Renal cortex interstitium (tissue), 15 donors: ENCODE measurements around the gene RNF44. TPM values are rescaled to one million over a fixed set of nuclear protein-coding genes. Genes with fewer than 3 reads are reported as not detected.
A peak's percentile ranks its signal among the peaks of the same experiment; 100 is the strongest.

Source experiments
- DNase-seq, 11 donors: peaks; one replicate each; pipeline ENCODE4 v3.0.0-alpha.2; 2013; ENCODE audit warnings: low read depth in 9 of 11, low spot score in 4 of 11; ENCODE audit errors: extremely low read depth in 1 of 11
- long read RNA-seq, 16 experiments: transcript quantifications; one replicate each; lab custom pipeline, GENCODE V29; 2026
- polyA plus RNA-seq, 3 donors: library from polyadenylated mRNA; unstranded; fragments of 120-200 nt; gene quantifications; one replicate each; pipeline ENCODE4 v1.2.1, GENCODE V29; 2013; ENCODE audit not compliant: insufficient read length in 3 of 3

RNF44 gene
- 10 to 100 TPM; 42.6 to 81.9 (median 56.1) TPM for polyA plus RNA-seq
- long read RNA-seq, donor 1, partial matches to known transcripts: 5 of 6 reads
- long read RNA-seq, donor 1, other reads (novel, unspliced or antisense): 0 of 6 reads
- long read RNA-seq, donor 2, partial matches to known transcripts: 5 of 6 reads
- long read RNA-seq, donor 2, other reads (novel, unspliced or antisense): 0 of 6 reads
- long read RNA-seq, donor 3, full-length matches to known transcripts: 6 of 17 reads
- long read RNA-seq, donor 3, partial matches to known transcripts: 11 of 17 reads
- long read RNA-seq, donor 3, other reads (novel, unspliced or antisense): 0 of 17 reads
- long read RNA-seq, donor 4, partial matches to known transcripts: 0 of 1 reads
- long read RNA-seq, donor 4, other reads (novel, unspliced or antisense): 0 of 1 reads
- long read RNA-seq, donor 5: 0 reads
- long read RNA-seq, donor 6, full-length matches to known transcripts: 4 of 20 reads
- long read RNA-seq, donor 6, partial matches to known transcripts: 16 of 20 reads
- long read RNA-seq, donor 6, other reads (novel, unspliced or antisense): 0 of 20 reads
- long read RNA-seq, donor 7, partial matches to known transcripts: 10 of 15 reads
- long read RNA-seq, donor 7, other reads (novel, unspliced or antisense): 0 of 15 reads
- long read RNA-seq, donor 8: 0 reads
- long read RNA-seq, donor 9, full-length matches to known transcripts: 1 of 1 reads
- long read RNA-seq, donor 9, partial matches to known transcripts: 0 of 1 reads
- long read RNA-seq, donor 9, other reads (novel, unspliced or antisense): 0 of 1 reads
- long read RNA-seq, donor 10, partial matches to known transcripts: 0 of 2 reads
- long read RNA-seq, donor 10, other reads (novel, unspliced or antisense): 0 of 2 reads
- long read RNA-seq, donor 11, full-length matches to known transcripts: 2 of 2 reads
- long read RNA-seq, donor 11, partial matches to known transcripts: 0 of 2 reads
- long read RNA-seq, donor 11, other reads (novel, unspliced or antisense): 0 of 2 reads
- long read RNA-seq, donor 12, partial matches to known transcripts: 0 of 3 reads
- long read RNA-seq, donor 12, other reads (novel, unspliced or antisense): 0 of 3 reads
- long read RNA-seq, donor 13: 0 reads
- long read RNA-seq, donor 14: 0 reads
- long read RNA-seq, donor 15: 0 reads
- long read RNA-seq, donor 16, full-length matches to known transcripts: 9 of 34 reads
- long read RNA-seq, donor 16, partial matches to known transcripts: 19 of 34 reads
- long read RNA-seq, donor 16, other reads (novel, unspliced or antisense): 6 of 34 reads

DNA sequence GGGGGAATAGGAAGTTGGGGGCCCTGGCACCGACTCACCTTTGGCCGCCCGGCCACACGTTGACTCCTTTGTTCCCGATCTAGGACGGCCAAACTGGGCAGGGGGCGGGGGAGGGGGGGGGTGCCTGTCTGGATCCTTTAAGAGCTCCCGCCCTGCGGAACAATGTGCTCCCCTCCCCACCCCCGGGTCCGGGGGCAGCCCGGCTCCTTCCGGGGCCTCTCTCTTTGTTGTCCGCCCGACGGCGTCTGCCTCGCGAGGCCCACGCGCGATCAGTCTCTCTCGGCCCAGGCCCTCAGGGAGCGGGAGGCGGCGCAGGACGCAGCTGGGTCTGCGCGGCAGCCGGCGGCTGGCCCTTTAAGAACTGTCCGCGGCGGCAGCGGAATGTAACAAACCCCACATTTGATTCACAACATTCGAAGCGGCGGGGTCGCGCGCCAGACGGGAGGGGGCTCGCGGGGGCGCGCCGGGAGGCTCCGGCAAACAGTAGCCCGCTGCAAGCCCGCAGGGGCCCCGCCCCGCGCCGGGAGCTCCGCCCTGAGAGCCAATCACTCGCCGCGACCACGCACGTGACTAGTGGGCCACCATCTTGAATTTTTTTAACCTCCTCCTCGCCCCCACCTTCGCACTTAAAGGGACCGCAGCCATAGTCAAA is at the start of gene RNF44:
Gene RNF44 (minus strand): TSS at position 501 of the 652 bp plus-strand sequence. CDS start 4,930 bp downstream, outside the sequence.
- DNase-seq: peak; percentile 91 to 98 (median 96)

DNA sequence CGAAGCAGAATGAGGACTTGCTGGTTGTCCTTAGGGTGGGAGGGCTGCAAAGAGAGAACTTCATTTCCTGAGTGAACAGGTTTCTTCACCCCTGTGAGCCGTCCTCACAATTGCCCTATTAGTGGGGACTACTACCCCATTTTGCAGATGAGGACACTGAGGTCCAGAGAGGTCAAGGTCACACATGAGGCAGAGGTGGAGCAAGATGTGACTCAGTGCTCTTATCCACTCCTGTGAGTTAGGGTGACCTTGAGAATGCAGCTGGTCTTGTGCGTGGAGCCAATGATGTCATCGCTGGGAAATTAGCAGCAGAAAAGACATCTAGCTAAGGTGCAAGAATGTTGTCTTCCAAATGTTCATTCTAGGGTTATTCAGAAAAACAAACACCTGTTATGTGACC is 45.9 kb upstream of the RNF44 start:
- no peak for DNase-seq

DNA sequence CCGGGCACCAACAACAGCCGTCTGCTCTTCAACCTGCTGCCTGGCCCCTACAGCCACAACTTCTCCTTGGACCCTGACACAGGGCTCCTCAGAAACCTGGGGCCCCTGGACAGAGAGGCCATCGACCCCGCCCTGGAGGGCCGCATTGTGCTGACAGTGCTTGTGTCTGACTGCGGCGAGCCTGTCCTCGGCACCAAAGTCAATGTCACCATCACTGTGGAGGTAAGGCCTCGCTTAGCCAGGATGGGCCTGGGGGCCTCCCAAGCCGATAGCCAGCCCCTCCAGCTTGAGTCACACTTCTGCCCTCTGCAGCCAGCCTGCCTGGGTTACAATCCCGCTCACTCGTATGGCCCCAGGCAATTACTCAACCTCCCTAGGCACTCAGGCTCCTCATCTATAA is 44.2 kb upstream of the RNF44 start:
- DNase-seq: no peak

DNA sequence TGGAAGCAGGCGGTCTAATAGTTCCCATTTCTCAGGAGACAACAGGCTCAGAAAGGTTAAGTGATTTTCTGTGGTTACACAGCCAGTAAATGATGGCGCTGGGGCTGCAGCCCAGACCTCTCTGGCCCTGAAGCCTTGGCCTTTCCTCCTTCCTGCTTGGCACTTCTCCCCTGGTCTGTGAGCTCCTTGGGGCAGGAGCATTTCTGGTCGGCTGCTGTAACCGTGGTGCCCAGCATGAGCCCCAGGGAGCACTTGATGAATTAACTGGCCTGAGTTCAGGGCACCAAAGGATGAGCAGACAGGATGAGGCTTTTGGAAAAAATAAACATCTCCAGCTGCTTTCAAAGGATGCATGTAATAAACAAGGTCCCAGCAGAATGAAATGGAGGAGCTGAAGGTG is 42.1 kb upstream of the RNF44 start:
- no peak for DNase-seq

DNA sequence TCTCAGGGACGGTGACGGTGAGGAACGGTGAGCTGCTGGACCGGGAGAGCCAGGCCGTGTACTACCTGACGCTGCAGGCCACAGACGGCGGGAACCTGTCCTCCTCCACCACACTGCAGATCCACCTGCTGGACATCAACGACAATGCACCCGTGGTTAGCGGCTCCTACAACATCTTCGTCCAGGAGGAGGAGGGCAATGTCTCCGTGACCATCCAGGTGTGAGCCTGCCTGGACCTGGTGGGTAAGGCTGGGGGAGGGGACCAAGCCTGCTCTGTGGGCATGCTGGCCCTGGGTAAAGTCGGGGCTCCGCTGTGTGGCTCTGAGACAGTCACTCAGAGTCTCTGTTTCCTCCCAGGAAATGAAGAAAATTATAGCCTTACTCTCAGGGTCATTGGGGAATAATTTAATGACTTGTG is 41.2 kb upstream of the RNF44 start:
- DNase-seq: peak in 8 of 11 donors; percentile 28 to 63 (median 47)

DNA sequence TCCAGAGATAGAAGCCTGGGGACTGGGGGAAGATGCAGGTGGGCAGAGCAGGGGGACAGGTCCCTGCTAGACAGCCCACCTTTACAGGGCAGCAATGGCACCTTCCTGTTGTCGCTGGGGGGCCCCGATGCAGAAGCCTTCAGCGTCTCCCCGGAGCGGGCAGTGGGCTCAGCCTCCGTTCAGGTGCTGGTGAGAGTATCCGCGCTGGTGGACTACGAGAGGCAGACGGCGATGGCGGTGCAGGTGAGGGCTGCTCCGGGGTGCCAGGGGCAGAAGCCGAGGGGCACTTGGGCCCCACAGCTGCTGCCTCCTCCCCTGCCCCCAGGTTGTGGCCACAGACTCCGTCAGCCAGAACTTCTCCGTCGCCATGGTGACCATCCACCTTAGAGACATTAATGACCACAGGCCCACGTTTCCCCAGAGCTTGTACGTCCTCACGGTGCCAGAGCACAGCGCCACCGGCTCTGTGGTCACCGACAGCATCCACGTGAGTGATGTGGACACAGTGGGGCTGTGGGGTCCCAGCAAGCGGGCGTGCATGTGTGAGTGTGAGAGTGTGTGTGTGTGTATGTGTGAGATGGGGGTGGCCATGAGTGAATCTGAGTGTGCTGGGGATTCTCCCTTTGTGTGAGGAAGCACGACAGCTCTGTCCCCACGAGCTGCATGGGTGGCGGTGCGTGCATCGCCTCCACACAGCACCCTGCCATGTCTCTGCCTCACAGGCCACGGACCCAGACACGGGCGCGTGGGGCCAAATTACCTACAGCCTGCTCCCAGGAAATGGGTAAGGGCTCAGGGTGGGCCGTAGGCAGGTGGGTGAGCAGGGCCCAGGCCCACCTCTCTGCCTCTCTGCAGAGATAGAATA is 40.3 kb upstream of the RNF44 start:
- peak in 9 of 11 donors; percentile 30 to 68 (median 49) for DNase-seq

DNA sequence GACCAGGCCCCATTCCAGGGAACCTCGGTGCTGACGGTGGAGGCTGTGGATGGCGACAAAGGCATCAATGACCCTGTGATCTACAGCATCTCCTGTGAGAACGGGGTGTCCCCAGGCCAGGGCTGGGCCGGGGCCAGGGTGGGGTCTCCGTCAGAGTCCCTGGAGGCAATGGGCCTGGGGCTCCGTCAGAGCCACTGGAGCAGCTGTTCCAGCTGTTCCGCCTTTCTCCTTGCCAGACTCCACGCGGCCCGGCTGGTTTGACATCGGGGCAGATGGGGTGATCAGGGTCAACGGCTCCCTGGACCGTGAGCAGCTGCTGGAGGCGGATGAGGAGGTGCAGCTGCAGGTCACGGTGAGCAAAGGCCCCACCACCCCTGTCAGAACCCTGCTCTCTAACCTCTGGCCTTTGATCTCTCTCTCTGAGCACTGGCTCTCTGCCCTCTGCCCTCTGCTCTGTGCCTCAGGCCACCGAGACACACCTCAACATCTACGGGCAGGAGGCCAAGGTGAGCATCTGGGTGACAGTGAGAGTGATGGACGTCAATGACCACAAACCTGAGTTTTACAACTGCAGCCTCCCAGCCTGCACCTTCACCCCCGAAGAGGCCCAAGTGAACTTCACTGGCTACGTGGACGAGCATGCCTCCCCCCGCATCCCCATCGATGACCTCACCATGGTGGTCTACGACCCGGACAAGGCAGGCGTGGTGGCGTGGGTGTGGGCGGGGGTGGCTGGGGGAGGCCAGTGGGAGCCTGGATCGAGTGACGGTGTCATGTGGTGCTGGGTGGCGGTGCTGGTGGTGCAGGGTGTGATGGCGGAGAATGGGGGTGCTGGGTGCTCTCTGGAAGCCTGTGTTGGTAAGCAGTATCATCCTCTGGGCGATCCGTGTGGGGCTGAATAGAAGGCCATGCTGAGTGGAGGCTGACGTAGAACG is 38.6 kb upstream of the RNF44 start:
- no peak for DNase-seq

DNA sequence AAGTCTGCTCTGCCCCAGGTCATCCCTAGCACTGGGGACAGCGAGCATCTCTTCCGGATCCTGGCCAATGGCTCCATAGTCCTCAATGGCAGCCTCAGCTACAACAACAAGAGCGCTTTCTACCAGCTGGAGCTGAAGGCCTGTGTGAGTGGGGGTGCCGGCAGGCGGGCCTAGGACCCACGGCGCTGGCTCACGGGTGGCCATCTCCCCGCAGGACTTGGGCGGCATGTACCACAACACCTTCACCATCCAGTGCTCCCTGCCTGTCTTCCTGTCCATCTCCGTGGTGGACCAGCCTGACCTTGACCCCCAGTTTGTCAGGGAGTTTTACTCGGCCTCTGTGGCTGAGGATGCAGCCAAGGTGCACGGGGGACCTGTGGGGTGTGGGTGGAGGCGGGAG is 37.9 kb upstream of the RNF44 start:
- DNase-seq: no peak

DNA sequence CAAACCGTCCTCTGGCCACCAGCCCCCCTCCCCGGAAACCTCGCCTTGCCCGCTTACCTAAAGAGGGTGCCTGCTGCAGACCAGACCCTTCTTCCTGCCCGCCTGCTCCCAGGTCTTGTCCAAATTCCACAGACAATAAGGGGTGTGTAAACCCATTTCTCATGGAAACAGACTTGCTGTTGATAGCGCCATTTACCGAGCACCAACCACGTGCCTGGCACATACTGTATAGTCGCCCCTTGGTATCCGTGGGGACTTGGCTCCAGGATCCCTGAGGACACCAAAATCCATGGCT is 37.0 kb upstream of the RNF44 start:
- no peak for DNase-seq

DNA sequence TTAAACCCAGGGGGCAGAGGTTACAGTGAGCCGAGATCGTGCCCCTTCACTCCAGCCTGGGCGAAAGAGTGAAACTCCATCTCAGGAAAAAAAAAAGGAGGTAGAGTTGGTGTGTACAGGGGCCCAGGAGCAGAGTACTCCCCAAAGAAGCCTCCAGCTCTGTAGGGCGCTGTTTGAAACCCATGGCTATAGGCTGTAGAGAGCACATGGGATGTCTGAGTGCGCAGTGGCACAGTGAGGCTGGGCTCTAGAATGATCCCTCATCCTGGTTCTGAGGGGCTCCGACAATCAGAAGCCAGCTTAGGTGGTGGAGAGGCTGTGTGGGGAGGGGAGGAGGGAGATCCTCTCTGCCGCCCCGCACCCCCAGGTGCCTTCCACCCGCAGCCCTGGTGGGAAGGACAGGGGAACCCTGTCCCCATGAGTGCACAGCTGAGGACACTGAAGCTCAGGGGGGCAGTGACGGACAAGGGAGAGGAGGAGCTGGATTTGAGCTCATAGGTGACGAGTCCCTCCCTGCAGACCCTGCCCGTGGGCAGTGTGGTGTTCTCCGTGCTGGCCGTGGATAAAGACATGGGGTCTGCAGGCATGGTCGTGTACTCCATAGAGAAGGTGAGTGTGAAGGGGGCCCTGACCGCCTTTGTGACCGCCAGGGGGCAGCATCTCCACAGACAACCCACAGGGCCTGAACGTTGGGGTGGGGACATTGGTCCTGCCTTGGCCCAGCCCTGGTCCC is 36.5 kb upstream of the RNF44 start:
- peak in 3 of 11 donors; percentile 21 to 44 (median 42) for DNase-seq

DNA sequence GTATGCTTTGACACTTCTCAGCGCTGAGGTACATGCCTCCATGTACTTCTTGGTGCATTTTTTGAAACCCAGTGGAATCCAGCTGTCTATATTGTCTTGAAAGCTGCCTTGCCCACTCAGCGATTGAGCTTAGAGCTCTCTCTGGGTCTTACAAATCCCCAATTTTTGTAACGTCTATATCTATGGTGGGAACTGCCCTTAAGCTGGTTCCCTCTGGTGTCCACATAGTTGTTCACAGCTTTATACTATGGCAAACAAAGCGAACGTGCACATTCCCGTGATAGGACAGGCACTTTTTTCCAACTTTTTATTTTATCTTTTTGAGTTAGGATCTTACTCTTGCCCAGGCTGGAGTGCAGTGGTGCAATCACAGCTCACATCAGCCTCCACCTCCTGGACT is 32.8 kb upstream of the RNF44 start:
- DNase-seq: no peak

DNA sequence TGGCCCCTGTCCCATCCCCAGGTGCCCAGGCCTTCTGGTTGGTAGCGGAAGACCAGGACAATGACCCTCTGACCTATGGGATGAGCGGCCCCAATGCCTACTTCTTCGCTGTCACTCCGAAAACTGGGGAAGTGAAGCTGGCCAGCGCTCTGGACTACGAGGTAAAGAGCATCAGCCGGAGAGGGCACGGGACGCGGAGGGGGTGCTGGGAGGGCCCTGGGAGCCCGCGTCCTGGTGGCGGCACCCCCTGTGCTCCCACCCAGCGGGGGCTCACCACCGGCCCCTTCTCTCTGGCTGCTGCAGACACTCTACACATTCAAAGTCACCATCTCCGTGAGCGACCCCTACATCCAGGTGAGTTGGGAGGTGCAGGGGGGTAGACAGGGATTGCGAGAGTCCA is 31.5 kb upstream of the RNF44 start:
- DNase-seq: no peak

DNA sequence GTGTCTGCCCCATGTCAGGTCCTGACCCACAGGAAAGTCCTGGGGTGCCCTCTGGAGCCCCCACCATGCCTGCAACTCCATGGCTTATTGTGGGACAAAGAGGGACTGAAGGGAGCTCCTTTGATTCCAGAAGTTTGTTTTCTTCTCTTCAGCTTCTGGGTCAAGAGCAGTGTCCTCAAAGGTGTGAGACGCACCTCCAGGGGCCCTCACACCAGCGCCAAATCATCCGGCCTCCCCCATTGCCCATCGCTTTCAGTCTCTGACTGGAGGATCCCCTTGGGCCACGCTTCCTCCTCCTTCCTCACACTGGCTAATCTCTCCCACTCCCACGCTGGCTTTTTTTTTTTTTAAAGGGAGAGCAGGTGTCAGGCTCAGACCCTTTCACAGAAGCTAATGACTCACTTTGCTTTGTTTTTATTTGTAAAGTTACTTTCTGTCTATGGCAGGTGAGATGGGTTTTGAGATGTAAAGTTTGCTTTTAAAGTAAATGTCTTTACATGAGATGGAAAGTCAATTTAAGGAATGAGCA is 28.6 kb upstream of the RNF44 start:
- DNase-seq: no peak

DNA sequence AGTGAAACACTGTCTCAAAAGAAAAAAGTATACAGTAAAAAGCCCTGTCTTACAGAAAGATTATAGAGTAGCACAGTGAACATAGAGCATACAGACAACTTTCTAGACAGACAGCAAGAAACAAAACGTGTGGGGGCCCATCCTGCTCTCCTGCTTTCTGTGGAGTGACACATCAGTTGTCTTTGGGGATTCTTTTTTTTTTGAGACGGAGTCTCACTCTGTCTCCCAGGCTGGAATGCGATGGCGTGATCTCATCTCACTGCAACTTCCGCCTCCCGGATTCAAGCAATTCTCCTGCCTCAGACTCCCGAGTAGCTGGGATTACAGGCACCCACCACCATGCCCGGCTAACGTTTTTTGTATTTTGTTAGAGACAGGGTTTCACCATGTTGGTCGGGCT is 26.8 kb upstream of the RNF44 start:
- DNase-seq: no peak

DNA sequence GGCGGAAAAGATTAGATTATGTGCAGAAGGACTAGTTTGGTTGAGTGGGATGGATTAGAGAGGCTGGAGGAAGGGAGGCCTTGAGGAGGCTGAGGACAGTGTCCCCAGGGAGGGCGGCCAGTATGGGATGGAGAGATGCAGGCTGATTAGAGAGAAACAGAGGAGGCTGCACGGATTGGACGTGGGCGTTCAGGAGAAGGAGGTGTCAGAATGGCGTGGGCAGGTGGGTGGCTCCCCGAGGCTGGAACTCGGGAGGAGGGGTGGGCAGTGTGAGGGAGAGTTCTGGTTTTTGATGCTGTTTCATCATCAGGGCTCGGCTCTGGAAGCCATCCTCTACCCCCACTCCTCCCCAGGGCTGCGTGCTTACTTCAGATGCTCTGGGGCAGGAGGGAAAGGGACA is 25.0 kb upstream of the RNF44 start:
- DNase-seq: no peak

DNA sequence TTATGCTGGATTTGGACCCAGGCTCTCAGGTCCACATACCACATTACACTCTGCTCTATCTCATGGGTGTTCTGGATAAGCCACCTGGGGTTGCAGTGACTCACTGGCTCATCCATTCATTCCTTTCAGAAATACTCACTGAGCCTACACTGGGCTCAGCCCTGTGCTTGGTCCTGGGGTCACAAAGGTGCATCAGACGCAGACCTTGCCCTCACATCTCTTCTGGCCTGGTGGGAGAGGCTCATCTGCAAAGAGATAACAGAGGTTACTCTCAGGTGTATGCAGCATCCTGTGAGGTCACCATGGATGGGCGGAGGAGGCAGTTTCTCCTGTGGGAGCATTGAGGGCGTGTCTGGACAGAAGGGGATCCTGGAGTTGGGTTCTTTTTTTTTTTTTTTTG is 24.1 kb upstream of the RNF44 start:
- no peak for DNase-seq
